ENCODE measurements around the gene TNFAIP2.

DNA sequence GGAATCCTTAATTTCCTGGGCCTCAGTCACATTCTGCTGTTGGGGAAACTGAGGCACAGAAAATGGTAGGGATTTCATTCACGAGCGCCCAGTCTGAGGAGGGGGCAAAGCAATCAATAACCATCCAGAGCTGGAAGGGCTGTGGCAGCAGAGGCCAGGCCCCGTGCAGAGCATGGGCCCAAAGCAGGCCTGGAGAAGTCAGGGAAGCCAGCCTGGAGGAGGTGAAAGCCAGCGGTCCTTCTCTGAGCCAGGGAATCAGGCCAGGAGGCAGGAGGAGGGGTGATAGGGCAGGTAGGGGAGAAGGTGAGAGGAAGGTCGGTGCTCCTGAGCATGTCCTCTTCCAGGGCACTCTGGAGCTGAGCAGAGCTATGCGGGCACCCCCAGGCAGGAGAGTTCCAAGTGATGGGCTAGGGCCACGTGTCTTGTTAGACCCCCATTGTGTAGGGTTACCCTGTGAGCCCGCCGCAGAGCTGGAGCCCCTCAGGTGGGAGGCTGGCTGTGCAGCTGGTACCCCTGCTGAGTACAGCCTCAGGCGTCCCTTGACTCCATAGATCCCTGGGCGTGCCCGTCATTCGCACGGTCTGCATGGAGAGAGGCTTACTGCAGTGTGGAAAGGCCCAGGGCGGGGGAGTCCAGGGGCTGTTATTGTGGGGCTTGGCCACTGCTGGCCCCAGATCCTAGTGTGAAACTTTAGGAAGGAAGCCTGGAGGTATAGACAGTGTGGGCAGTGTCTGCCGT, 4.8 kb downstream of the TNFAIP2 start:
- TF ChIP-seq CTCF (IDR thresholded peaks at IDR 0.05; ENCODE audit: poor library complexity, severe bottlenecking), result no peak
- no peak for TF ChIP-seq TAF1 (IDR thresholded peaks at IDR 0.05; ENCODE audit: low read depth)
- TF ChIP-seq EP300 (conservative IDR thresholded peaks at IDR 0.05; ENCODE audit: poor library complexity, severe bottlenecking), result no peak
- TF ChIP-seq EZH2 (IDR thresholded peaks at IDR 0.05; ENCODE audit: borderline replicate concordance, insufficient read depth, low read length, poor library complexity, severe bottlenecking), result no peak
- TF ChIP-seq RAD21 (conservative IDR thresholded peaks at IDR 0.05), result no peak
- TF ChIP-seq POLR2AphosphoS5 (IDR thresholded peaks at IDR 0.05), result no peak
- TF ChIP-seq SMC3 (conservative IDR thresholded peaks at IDR 0.05; ENCODE audit: poor library complexity), result no peak
- TF ChIP-seq REST (IDR thresholded peaks at IDR 0.05; ENCODE audit: borderline replicate concordance), result no peak
- no peak for TF ChIP-seq MXI1 (conservative IDR thresholded peaks at IDR 0.05; ENCODE audit: poor library complexity, severe bottlenecking)
